GM10847 (cell line): Measurements from ENCODE around the gene TUSC2.

Experiments used
- POLR2A ChIP-seq: IDR thresholded peaks from 2 replicates; pipeline ENCODE4 v1.6.1; 2011; ENCODE audit not compliant: insufficient read length; ENCODE audit errors: extremely low read depth

Gene TUSC2

DNA sequence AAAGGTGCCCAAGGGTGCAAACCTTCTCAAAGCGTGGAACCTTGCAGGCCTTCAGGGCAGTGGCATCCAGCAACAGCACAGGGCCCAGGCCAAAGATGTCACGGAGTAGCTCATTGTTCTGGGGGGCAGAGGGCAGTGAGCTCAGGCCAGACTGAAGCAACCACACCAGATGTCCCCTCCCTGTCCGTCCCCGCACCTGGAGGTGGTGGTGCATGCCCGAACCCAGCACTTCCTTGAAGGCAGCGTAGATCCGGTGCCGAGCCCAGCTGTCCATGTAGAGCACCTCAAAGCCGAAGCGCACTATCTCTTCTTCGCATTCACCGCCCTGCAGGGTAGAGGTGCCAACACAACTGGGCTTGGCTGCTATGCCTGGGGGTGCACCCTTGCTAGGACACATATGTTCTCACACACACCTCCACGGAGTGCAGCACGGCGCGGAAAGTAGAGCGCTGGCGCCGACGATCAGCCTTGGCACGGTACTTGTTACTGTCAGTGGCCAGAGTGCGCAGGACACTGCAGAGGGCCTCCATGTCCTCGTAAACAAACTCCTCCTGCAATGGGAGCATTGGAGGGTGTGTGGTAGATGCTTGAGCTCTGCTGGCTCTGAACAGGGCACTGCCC is 39.5 kb downstream of the TUSC2 start:
- TF ChIP-seq POLR2A = no peak

DNA sequence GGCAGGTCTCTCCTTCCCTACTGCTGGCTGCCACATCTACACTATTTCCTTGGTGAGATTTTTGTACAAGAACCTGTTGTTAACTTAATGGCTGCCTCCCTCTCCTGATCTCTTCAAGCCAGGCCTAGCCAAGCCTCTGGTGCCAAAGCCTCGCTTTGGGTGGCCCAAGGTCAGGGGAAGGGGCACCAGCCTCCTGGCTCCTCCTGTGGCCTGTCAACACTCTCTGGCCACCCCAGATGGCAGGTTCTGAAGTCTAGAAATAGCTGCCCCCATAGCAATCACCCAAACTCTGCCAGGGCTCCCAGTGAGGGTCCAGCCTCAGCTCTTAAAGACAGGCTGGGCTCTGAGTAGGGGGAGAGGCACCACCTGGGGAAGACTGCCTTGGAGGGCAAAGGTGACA is 40.8 kb downstream of the TUSC2 start:
- no peak for TF ChIP-seq POLR2A

DNA sequence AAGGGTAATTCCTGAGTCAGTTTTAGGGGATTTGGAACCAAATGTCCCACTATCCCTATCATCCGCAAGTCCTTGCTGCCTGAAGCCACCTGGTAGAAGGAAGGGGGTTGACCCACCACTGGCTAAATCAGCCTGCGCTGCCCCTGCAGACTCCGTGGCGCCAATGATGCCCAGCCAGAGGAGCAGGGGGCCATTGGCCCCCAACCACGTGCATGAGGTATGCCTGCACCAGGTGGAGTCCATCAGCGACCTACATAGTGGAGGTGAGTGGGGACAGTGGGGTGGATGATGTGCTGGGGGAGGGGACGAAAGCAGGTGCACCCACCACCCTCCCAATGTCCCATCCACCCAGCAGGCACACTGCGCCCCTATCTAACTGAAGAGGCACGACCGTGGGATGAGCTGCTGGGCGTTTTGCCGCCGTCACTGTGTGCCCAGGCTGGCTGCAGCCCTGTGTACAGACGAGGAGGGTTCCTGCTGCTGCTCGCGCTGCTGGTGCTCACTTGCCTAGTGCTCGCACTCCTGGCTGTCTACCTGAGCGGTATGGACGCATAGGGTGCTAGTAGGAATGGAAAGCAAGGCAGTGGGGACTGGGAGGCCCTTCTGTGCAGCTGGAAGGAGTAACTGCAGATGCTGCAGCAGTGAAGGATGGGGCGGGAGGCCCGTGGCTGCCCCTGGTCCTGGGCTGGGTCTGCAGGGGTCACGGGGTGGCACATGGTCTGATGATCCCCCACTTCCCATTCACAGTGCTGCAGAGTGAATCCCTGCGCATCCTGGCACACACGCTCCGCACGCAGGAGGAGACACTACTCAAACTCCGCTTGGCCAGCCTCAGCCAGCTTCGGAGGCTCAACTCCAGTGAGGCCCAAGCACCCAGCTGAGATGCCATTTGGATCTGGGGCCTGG is 41.4 kb downstream of the TUSC2 start:
- no peak for TF ChIP-seq POLR2A

DNA sequence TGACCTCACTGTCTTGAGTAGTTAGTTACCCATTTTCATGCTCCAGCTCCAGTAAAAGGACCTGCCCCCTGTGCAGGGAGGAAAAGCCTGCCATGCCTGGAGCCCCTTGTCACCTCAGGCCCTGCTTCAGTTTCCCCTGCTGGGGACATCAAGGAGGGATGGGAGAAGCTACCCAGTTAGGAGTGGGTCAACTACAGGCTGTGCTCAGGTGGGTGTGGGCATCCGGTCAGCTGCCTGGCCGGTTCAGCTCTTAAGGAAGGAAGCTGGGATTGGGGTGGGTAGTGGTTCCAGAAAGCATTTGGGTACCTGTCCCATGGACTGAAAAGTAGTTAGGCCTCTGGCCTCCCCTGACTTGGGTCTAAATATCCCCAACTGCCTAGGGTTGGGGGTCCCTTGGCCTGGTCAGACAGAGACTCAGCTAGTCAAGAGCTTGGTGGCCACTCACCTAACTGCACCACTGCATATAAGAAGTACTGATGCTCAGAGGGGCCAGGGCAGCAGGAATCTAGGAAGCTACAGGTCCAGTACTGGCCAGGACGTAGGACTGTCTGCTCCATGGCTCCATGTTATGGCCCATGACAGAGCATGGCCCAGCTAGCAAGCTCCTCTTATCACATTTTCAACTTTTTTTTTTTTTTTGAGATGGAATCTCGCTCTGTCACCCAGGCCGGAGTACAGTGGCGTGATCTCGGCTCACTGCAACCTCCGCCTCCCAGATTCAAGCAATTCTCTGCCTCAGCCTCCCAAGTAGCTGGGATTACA is 48.6 kb downstream of the TUSC2 start:
- TF ChIP-seq POLR2A = no peak

DNA sequence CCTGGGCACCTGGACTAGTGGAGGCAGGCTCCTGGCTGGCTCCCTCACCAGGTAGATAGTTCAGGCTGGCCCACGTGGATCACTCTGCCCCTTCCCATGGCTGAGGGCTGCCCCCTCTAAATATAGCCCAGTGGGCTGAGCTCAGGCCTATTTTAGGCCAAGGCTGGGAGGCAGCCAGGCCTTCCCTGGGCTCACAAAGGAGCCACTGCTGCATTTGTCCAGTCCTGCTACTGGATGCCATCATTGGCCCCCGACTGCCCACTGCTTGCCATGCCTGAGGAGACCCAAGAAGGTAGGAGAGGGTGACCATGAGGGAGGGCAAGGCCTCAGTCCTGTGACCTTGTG is 49.2 kb downstream of the TUSC2 start, which contains the start of gene LSMEM2:
LSMEM2 (plus strand) TSS at position 208 of the 345 bp plus-strand sequence; CDS start at position 235, 27 bp downstream.
- no peak for TF ChIP-seq POLR2A

DNA sequence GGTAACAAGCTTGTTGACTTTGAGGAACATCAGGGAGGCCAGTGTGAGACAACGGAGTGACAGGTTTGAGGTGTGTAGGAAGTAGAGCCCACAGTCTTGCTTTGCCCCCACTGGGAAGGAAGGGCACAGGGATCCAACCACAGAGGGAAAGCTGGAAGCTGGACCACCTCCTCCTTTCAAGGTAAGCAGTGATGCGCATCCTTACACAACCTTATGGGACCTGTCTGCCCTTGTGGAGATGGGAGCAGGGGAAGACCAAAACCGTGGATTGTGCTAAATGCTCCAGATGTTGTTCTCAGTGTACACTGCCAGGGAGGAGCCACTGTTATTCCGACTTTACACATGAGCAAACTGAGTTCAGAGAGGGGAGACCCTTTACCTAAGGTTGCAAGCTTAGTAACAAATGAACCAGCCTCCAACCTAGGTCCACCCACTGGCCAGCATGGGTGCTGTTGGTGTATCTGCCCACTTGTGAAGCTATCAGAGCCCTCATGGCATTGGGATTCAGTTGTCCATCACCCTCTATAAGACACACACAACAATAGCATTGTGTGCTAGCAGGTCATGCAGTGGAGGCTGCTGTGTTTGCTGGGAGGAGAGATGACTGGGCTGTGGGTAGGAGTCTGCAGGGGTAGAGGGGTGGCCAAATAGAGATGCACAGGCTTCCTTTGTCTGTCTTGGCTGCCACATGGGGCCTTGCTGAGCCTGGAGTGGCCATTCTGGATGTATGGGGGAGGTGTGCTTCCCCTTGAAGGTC is 49.7 kb downstream of the TUSC2 start:
- no peak for TF ChIP-seq POLR2A

DNA sequence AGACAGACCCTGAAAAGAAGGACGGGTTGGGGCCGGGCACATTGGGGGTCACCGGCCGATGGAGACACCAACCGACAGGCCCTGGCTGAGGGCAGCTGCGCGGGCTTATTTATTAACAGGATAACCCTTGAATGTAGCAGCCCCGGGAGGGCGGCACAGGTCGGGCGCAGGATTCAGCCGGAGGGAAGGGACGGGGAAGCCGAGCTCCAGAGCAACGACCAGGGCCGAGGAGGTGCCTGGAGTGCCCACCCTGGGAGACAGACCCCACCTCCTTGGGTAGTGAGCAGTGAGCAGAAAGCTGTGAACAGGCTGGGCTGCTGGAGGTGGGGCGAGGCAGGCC is 51.3 kb downstream of the TUSC2 start:
- TF ChIP-seq POLR2A = no peak

DNA sequence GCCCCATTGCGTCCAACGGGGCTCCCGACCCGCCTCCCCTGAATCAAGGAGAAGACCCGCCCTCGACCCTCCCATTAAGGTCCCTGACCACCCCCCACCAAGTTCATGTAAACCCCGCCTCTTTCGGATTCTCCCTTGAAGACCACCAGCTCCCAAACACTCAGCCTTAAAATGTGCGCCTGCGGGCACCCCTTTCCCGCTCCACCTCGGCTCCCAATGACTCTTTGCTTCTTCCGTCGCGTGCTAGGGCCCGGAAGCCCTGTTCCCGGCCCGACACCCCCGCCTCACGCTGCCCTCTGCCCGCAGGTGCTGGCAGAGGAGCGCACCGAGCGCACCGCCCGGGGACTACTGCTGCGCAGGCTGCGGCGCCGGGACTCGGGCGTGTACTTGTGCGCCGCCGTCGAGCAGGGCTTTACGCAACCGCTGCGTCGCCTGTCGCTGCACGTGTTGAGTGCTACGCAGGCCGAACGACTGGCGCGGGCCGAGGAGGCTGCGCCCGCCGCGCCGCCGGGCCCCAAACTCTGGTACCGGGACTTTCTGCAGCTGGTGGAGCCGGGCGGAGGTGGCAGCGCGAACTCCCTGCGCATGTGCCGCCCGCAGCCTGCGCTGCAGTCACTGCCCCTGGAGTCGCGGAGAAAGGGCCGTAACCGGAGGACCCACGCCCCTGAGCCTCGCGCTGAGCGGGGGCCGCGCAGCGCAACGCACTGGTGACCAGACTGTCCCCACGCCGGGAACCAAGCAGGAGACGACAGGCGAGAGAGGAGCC is 51.8 kb downstream of the TUSC2 start:
- TF ChIP-seq POLR2A = no peak

DNA sequence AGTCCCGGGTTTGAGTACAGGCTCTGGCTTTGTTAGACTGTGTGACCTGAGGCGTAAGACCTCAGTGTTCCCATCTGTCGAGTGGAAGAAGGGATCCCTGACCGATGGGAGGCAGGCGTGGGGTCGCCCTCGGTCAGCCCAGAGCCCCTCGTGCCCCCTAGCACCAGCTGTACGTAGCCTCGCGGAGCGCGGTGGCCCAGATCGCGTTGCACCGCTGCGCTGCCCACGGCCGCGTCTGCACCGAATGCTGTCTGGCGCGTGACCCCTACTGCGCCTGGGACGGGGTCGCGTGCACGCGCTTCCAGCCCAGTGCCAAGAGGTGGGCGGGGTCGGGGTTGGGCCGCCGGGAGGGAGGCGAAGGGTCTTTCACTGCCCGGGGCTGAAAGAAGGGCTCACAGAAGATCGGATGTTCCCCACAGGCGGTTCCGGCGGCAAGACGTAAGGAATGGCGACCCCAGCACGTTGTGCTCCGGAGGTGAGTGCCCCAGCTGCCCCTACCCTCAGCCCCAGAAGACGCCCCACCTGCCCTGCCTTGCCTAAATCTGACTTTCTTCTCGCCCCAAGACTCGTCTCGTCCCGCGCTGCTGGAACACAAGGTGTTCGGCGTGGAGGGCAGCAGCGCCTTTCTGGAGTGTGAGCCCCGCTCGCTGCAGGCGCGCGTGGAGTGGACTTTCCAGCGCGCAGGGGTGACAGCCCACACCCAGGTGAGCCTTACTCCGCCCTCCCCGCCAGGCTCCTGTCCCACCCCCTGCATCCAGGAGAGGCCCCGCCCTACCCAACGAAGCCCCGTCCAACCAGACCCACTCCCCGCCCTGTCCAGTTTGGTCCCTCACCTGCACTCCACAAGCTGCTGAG is 52.7 kb downstream of the TUSC2 start:
- no peak for TF ChIP-seq POLR2A
